Testis (tissue), 2 donors: ENCODE measurements around the gene ANKRD35.

ENCODE experiments used
- CTCF ChIP-seq, 3 experiments: fragments of 450-650 bp in 2 of 3; fragments of 200-600 bp in 1 of 3; sonication (generic) in 1 of 3; IDR thresholded peaks; one replicate each; pipeline ENCODE4 v1.5.1; 2016 to 2019; ENCODE audit warnings: antibody characterized with exemption in 3 of 3, mild to moderate bottlenecking in 2 of 3, moderate library complexity in 1 of 3
- POLR2A ChIP-seq: fragments of 450-650 bp; IDR thresholded peaks from one replicate; pipeline ENCODE4 v1.6.1; 2017; ENCODE audit warnings: antibody characterized with exemption, mild to moderate bottlenecking, moderate library complexity

- TF ChIP-seq CTCF (IDR thresholded peaks at IDR 0.05) (no peak), POLR2A (no peak)
Measured at GRCh38 chr1:145885738-145886287, at the start of gene ANKRD35.
